Measurements from ENCODE around the gene PPP2R5C.
"Not testable (repeated sequence)": the region's sequence is repeated elsewhere in the genome, so short reads cannot be mapped to it uniquely, and the experiment has no call there.

The PPP2R5C gene

DNA sequence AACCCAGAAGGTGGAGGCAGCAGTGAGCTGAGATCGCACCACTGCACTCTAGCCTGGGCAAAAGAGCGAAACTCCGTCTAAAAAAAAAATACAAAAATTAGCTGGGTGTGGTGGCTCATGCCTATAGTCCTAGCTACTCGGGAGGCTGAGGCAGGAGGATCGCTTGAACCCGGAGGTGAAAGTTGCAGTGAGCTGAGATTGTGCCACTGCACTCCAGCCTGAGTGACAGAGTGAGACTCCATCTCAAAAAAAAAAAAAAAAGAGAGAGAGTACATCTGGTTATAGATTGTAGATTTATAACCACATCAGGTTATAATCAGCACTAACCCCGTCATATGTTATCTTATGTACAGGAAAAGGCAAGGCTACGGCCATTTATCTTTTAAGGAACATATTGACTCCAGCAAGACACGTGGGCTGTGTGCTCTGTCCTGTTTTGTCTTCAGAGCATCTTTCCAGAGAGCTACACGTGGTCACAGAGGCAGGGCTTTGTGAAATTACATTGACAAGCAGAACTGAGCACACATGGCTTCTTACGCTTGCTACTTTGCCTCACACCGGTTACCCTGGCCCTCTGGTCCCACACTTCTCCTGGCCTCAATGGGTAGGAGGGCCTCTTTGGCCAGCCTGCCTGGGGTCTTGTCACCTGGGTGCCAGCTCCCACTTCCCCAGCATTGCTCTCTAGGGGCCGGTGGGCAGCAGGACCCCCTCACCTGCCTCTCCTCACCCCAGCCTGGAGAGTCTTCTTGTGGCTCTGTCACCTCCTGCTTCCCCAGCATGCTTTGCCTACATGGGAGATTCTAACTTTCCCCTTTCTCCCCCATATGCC lies 196.1 kb downstream of the PPP2R5C start:
- DNase-seq: no peak

DNA sequence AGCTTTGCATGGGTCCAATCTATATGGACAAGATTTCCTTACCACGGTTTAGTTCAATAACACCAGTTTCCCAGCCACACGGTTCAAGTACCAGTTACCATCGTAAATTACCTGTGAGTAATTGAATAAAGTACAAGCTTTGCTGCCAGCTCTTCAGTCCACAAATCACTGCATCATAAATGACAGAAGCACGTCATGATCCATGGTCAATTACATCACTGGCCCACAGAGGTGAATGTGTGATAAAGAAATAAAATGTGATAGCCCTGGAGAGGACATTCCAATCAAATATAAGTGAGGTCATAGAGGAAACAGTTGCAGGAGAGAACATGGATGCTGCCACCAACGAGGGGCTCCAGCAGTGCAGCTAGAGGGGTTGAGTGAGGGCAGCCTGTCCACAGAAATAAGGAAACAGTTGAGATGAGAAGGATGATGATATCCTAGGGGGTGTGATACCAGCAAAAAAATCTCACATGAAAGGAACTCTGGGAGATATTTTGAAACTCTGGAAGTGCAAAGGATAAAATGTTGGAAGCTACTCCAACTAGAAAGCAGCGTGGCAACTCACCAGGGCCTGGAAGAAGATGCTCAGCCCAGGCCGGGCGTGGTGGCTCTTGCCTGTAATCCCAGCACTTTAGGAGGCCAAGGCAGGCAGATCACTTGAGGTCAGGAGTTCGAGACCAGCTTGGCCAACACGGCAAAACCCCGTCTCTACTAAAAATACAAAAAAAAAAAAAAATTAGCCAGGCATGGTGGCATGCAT lies 197.1 kb downstream of the PPP2R5C start:
- no peak for DNase-seq

DNA sequence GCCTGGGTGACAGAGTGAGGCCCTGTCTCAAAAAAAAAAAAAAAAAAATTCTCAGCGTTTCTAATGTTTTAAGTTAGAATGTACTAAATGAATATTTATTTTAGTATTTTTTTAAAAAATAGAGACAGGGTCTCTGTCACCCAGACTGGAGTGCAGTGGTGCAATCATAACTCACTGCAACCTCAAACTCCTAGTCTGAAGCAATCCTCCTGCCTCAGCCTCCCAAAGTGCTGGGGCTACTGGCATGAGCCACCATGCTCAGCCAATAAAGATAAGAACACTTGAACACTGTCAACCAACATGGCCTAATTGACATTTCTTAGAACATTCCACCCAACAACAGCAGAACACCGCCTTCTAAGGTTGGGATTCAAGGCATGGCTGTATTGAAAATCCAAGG lies 197.8 kb downstream of the PPP2R5C start:
- no peak for DNase-seq

DNA sequence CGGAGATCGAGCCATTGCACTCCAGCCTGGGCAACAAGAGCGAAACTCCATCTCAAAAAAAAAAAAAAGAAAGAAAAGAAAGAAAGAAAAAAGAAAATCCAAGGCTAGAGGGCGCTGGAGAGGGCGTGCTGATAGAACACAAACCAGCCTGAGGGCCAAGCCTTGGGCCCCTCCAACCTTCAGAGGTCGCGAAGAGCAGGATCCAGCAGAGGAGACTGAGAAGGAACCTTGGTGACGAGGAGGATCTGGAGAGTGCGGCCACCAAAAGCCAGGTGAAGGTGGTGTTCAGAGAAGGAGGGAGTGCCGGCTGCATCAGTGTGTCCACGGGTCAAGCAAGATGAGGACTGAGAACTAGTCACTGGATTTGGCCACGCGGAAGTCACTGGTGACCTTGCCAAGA lies 198.7 kb downstream of the PPP2R5C start:
- DNase-seq: no peak

DNA sequence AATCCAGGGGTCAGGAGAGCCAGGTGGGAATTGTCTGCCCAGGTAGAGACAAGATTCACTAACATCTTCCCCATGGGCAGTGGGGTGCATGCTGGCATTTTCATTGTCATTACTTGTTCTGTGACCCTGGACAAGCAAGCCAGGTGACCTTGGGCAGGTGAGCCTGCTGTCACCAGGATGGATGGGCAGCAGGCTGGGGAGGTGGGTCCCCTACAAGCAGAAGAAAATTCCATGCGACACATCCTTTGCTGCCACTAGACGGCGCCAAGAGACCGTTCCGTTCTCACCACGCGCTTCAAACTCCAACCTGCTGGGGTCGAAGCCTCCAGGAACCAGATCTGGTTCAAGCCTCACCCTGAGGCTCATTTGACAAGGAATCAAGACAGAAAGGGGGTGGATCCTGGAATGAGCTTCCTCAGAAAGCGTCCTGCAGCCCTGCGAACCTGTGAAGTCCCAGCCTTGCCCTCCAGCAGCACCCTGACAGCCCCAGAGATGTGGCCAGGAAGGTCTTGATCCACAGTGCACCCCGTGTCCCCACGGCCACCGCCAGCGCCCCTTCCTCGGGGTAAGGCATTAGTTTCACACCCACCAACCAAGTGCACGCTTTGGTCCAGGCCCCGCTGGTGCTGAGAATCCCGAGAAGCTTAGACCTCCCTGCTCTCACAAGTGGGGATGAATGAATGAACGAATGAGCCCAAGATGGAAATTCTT lies 199.7 kb downstream of the PPP2R5C start:
- peak; percentile 61 for DNase-seq

DNA sequence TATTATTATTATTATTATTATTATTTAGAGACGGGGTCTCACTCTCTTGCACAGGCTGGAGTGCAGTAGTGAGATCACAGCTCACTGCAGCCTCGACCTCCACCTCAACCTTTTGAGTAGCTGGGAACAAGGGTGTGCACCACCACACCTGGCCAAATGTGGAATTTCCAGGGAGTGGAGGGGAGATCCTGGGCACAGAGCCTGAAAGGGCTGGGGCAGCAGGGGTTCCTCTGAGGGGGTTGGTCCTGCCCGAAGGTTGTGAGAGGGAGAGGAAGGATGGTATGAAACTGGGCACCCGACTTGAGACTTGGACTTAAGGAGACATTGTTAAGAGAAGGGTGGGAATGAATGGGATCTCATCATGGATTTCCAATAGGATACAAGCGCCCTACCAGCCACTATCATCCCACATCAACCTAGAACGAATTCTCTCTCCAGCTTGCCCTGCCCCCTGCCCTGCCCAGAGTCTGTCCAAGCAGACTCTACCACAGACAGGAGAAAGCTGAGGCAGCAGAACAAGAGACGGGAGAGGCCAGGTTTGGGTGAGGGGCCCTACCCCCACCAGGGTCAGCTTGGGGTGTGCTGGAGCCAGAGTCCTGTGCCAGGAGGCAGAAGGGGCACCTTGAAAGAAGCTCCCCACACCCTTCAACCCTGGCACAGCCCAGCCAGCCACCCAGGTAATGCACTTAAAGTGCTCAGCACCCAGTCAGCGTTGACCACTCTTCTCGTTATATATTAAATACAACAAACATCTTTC lies 200.4 kb downstream of the PPP2R5C start:
- DNase-seq: no peak

DNA sequence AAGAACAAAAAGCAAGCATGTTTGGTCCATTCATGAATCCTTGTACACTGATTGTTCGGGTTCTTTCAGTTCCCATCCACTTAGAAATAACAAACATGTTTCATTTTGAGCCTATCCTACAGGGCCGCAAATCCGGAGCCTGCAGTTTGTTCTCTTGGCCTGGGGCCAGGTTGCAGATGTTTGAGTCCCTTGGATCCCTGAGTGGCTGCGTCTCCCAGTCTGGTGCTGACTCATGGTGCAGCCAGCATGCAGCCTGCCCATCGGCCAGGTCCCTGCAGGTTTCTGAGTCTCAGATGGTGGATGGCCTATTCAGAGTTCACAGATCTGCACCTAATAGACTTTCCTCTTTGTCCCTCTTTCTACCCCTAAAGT lies 201.0 kb downstream of the PPP2R5C start:
- DNase-seq: no peak

DNA sequence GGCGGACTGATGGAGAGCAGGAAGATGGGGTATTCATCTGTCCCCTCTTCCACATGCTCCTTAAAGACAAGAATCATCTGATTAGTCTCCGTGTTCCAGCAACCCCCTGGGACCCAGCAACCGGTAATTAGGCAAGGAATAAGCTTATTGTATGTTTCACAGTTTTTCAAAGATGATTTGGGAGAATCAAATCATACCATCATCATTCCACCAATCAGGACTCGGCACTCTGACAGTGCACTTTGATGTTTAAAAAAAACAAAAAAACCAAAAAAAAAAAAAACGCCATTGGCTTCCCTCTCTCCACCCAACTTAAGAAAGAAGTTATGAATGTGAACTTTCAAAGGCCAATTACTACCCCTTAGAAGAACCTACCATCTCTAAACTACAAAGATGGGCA lies 201.5 kb downstream of the PPP2R5C start:
- no peak for DNase-seq

DNA sequence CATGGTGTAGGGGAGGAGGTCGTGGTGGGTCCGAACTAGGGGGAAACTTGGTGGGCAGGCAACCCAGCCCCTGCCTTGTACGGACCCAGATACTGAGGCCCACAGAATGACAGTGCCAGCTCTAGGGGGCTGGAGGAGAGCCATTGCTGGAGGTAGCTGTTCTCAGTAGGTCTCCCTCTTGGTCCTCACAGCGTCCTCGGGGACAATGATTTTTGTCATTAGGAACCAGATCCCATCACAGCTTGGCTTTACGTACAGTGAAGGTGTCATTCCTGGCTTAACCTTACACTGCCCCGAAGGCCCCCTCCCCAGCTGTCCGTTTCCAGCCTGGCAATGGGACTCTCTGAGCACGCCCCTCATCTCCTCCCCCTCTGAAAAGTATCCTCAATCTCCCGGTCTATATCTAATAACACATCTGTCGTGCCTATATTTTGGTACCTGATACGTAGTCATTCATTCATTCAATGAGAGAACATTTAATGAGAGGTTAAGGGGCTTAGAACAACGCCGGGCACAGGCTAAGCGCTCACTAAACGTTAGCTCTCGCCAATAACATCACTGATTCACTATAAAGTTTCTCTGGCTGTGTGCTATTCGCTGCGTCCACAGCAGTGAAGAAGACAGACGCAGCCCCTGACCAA lies 202.3 kb downstream of the PPP2R5C start:
- no peak for DNase-seq

DNA sequence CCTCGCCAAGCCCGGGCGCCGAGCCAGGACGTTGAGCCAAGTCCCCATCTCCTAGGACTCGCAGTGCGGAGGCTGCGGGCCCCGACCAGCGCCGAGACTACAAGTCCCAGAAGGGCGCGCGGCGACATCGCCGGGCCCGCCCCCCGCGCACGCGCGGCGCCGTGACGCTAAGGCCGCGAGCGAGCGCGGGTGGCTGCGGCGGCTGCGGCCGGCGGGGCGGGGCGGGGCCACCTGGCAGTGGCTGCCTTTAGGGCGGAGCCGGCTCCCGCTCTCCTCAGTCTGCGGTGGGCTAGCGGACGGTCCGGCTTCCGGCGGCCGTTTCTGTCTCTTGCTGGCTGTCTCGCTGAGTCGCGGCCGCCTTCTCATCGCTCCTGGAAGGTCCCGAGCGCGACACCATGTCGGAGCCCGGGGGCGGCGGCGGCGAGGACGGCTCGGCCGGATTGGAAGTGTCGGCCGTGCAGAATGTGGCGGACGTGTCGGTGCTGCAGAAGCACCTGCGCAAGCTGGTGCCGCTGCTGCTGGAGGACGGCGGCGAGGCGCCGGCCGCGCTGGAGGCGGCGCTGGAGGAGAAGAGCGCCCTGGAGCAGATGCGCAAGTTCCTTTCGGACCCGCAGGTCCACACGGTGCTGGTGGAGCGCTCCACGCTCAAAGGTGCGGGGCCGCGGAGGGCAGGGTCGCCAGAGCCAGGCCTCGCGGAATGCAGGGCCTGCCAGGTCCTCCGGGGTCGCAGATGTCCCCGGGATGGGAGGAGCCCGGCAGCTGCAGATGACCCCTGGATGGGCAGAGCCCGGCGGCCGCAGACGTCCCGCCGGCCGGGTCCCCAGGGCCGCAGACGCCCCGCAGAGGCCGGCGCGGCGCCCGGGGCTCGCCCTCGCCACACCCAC lies 203.0 kb downstream of the PPP2R5C start, which contains the start of gene DYNC1H1:
DYNC1H1 (plus strand) TSS at position 277 of the 884 bp plus-strand sequence; CDS start at position 396, 119 bp downstream.
- peak; percentile 83 for DNase-seq

DNA sequence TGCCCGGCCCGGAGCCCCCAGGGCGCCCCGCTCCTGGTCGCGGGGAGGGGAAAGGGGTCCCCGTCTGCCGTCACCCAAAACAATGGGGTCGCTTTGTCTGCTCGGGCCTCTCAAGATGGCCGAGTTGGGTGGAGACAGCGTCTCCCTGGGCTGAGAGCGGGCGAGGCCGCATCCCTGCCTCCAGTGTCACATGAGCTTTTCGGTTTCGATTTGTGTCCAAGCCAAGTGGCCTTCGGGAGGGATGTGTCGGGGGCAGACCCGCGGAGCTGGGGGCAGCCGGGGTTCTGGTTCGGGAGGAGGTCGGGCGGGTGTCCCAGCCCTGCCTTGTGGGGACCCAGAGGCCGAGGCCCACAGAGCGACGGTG lies 203.7 kb downstream of the PPP2R5C start:
- DNase-seq: peak; percentile 35

DNA sequence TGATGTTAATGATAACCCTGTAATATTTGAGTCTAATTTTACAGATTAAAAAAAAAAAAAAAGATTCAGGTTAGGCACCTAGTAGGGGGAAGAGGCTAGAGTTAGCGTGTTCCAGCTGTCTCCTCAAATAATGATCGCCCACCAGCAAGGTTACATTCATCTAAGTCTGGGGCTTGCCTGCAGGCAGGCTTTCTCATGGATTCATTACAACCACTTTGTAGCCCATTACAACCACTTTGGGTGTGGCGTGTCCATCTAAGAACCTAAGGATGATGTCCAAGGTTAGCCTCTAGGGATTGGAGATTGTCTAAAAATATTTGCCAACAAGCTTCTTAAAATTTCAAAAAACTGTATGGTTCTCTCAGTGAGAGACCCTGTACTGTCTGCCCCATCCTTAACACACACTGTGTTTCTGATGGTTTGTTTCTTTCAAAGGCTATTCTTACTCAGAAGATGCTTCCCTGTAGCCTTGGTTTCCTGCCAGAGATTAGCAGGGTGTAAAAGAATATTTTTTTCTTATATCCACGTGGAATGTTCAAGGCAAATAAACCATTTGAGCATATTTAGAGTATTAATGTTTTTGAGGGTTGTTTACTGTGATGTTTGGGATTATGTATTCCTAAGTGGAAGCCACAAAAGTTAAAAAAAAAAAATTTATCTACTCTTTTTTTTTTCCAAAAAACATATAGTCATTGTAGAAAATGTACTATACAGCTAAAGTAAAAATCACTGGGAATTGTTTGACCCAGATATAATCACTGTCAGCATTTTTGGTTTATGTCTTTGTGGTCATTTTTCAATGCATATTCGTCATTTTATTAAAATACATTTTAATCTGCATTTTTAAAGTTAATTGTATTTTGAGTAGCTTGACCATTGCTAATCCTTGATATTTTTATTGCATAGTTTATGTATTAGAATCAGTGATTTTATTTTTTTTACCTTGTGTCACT lies 204.5 kb downstream of the PPP2R5C start:
- DNase-seq: no peak

DNA sequence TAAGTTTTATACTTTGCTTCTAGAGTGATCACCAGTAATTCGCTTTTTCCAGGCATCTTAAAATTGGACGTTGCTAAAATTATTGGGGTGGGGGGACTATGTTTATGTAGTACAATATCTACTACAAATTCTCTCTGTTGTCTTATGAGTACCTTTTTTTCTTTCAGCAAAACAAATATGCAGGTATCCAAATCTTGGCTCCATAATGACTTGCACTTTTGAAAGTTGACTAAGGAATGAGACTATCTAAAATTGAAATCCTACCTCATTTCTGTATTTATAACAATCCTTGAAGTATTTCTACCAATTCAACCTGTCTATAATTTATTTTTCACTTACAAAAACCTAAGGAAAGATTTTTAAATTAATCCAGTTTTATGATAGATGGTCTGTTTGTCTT lies 205.2 kb downstream of the PPP2R5C start:
- no peak for DNase-seq

DNA sequence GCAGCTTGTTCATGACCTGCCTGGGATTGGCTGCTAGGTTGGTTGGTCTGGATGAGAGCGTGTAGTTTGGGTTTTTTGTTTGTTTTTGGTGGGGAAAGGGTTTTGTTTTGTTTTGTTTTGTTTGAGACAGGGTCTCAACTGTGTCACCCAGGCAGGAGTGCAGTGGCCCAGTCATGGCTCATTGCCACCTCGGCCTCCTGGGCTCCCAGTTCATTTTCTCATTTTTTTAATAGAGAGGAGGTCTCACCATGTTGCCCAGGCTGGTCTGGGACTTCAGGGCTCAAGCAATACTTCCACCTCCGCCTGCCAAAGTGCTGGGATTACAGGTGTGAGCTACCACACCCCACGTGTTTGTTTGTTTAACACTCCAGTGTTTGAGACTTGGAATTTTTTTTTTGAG lies 206.7 kb downstream of the PPP2R5C start:
- no peak for DNase-seq

DNA sequence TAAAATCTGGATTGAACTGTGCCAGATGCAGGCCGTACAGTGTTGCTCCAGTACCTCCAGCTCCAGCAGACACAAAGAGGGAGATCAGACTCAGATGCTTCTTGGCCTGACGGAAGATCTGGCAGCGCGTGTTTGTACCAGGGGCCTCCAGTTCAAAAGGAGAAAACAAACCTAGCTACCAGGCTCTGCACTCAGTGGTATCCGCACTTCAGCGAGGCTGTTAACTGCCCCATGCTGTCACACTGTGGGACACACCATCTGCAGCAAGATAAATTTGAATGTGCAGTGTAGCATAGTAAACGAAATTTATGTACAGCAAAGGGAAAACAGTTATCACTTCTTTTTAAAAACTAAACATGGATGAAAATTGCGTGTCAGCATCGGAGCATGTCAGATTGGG lies 208.0 kb downstream of the PPP2R5C start:
- DNase-seq: no peak

DNA sequence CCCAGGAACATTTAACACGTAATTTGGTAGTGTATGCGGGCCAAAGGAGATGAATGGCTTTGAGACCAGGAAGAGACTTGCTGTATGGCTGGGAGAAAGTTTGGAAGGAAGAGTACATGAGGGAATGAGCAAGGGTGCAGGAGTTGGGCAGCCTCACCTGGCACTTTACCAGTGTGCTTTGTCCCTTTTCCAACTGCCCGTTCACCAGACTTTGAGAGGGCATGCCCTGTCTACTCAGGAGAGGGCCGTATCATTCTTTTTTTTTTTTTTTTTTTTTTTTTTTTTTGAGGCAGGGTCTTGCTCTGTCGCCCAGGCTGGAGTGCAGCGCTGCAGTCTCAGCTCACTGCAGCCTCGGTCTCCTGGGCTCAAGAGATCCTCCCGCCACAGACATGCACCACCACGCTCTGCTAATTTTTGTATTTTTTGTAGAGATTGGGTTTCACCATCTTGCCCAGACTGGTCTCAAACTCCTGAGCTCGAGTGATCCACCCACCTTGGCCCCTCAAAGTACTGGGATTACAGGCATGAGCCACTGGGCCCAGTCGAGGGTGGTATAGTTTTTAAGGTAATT lies 209.4 kb downstream of the PPP2R5C start:
- no peak for DNase-seq

DNA sequence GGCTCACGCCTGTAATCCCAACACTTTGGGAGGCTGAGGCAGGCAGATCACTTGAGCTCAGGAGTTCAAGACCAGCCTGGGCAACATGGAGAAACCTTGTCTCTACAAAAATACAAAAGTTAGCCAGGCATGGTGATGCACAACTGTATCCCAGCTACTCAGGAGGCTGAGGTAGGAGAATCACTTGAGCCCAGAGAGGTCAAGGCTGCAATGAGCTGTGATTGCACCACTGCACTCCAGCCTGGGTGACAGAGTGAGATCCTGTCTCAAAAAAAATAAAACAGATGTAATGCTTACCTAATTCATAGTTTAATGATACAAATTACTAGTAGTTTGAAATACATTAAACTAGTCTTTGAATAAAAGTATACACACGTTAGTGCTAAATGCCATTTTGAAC lies 209.9 kb downstream of the PPP2R5C start:
- DNase-seq: not testable (repeated sequence)

DNA sequence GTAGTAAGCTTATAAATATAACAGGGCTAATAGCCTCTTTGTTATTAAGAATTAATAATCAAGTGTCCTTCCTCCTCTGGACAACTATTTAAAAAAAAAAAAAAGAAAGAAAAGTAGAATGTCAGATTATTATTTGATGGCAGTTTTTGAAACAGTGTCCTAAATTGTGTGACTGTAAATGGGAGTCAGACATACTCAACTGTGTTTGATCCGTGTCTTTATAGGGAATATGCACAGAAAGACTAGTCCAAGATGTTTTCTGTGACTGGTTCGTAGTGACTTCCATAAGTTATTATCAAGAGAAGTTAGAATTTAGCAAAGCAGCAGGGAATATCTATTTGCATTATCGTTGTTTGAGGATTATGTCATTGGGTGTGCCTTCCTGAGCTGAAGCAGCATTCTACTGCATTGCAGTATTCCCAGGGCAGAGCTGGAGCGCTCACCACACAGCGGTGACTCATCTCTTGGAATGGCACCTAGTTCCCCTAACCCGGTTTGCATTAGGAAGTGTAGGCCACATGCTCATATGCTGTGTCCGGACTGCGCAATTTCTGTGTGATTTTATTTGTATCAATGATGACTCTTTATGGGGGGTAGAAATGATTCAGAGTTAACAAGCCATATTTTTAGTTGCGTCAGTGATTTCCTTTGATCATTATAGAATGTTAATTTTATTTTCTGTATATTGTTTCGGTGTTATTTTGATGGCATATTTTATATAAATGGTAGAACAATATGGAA lies 210.8 kb downstream of the PPP2R5C start:
- no peak for DNase-seq

DNA sequence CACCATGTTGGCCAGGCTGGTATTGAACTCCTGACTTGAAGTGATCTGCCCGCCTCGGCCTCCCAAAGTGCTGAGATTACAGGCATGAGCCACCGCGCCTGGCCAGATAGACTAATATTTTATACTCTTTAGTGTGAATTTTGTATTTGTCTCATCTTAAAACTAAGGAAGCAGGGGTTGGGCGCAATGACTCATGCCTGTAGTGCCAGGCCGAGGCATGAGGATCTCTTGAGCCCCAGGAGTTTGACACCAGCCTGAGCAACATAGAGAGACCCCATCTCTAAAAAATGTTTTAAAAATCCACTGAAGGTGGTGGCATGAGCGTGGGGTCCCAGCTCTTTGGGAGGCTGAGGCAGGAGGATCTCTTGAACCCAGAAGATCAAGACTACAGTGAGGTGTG lies 211.8 kb downstream of the PPP2R5C start:
- DNase-seq: no peak
